ENCODE data around the gene SALL2. TPM values are rescaled to one million over a fixed set of nuclear protein-coding genes. Genes with fewer than 3 reads are reported as not detected.
A peak's percentile ranks its signal among the peaks of the same experiment; 100 is the strongest.

Gene SALL2
- total RNA-seq, 1 experiment from 2014 or later = 1.5 TPM

- Histone ChIP-seq H3K27ac (ENCODE audit: low read length) (no peak overlapping the region), H3K36me3 (ENCODE audit: control insufficient read depth, insufficient read depth, low read length) (no peaks in the 10 kb centered on the region), H3K9me3 (ENCODE audit: control insufficient read depth, insufficient read depth, low read depth, low read length) (no peaks in the 10 kb centered on the region), H3K27me3 (ENCODE audit: control insufficient read depth, insufficient read depth, low read length) (no peaks in the 10 kb centered on the region), H3K4me1 (ENCODE audit: control insufficient read depth, insufficient read depth, low read length) (no peaks in the 10 kb centered on the region), H3K4me3 (ENCODE audit: low read depth in 2 of 2, low read length in 2 of 2) (peak overlapping the region; percentile 48 to 53; a peak in 3 of 4 replicates)
- BruUV-seq (replicated peaks) = no TSS peak
- ATAC-seq (peak; percentile 50; the same call in 1 of the 2 replicates), DNase-seq (ENCODE audit: low read depth, low spot score) (no peak)
- POLR2A ChIA-PET = interaction anchor here (0.7 kb wide), 1 partner anchor 407 kb away, joined by 16 read pairs; no protein-coding TSS in a partner anchor
- CTCF ChIA-PET = interaction anchor here (1.1 kb wide), 1 partner anchor 100 kb away, joined by 4 read pairs; no protein-coding TSS in a partner anchor
- TF ChIP-seq POLR2AphosphoS5 (IDR thresholded peaks at IDR 0.05; ENCODE audit: low read depth, low read length) (no peak), REST (IDR thresholded peaks at IDR 0.05; ENCODE audit: insufficient read depth in 1 of 2, low read depth in 2 of 2, low read length in 1 of 2) (no peak), TCF7L2 (IDR thresholded peaks at IDR 0.05; ENCODE audit: low read depth, low read length) (no peak), CTCF (IDR thresholded peaks at IDR 0.05) (no peak), SIN3A (IDR thresholded peaks at IDR 0.05; ENCODE audit: borderline replicate concordance, insufficient read depth, low read depth, low read length) (no peak)
- in situ Hi-C loops (cut with HindIII; ENCODE audit: low pct_unique_long_range_greater_than_20kb, low sequenced_read_pairs) = no loop called here
- intact Hi-C loops (cut with micrococcal nuclease; ENCODE audit: unreplicated experiment) = no loop called here
Observed at GRCh38 chr14:21525571-21525961, 580 bp downstream of the SALL2 start.

GRCh38 chr14:21524575-21525490 is 1.3 kb downstream of the SALL2 start:
- Histone ChIP-seq H3K9me3 (ENCODE audit: control insufficient read depth, insufficient read depth, low read depth, low read length) (no peaks in the 10 kb centered on the region), H3K4me1 (ENCODE audit: control insufficient read depth, insufficient read depth, low read length) (no peaks in the 10 kb centered on the region), H3K27me3 (ENCODE audit: control insufficient read depth, insufficient read depth, low read length) (no peaks in the 10 kb centered on the region), H3K36me3 (ENCODE audit: control insufficient read depth, insufficient read depth, low read length) (no peaks in the 10 kb centered on the region), H3K27ac (ENCODE audit: low read length) (no peak overlapping the region), H3K4me3 (ENCODE audit: low read depth in 2 of 2, low read length in 2 of 2) (peak overlapping the region in 1 of 2 experiments; percentile 48; a peak in 1 of 4 replicates)
- DNase-seq (ENCODE audit: low read depth, low spot score) (no peak), ATAC-seq (no peak)
- in situ Hi-C loops (cut with HindIII; ENCODE audit: low pct_unique_long_range_greater_than_20kb, low sequenced_read_pairs) = no loop called here
- POLR2A ChIA-PET = no interaction called here
- CTCF ChIA-PET = no interaction called here
- intact Hi-C loops (cut with micrococcal nuclease; ENCODE audit: unreplicated experiment) = no loop called here
- BruUV-seq (replicated peaks) = no TSS peak
- TF ChIP-seq SIN3A (IDR thresholded peaks at IDR 0.05; ENCODE audit: borderline replicate concordance, insufficient read depth, low read depth, low read length) (no peak), REST (IDR thresholded peaks at IDR 0.05; ENCODE audit: insufficient read depth in 1 of 2, low read depth in 2 of 2, low read length in 1 of 2) (no peak), CTCF (IDR thresholded peaks at IDR 0.05) (no peak), TCF7L2 (IDR thresholded peaks at IDR 0.05; ENCODE audit: low read depth, low read length) (no peak), POLR2AphosphoS5 (IDR thresholded peaks at IDR 0.05; ENCODE audit: low read depth, low read length) (no peak)
